Neuronal stem cell (in vitro differentiated cells): ENCODE measurements around the gene ZNF844. TPM values are rescaled to one million over a fixed set of nuclear protein-coding genes. Genes with fewer than 3 reads are reported as not detected.

ENCODE experiments used
- DNase-seq: peaks from one replicate; pipeline ENCODE4 v3.0.0-alpha.2; 2013; ENCODE audit warnings: low spot score
- H2AFZ ChIP-seq: one replicate; pipeline ENCODE4 v1.6.1; 2013; ENCODE audit warnings: mild to moderate bottlenecking, low read length, inconsistent platforms
- H2AK5ac ChIP-seq: 2 replicates; pipeline ENCODE4 v1.6.1; 2013; ENCODE audit warnings: low read depth, mild to moderate bottlenecking, inconsistent platforms, low read length, moderate library complexity, mixed read lengths
- H2BK120ac ChIP-seq: 2 replicates; pipeline ENCODE4 v1.6.1; 2013; ENCODE audit warnings: low read depth, mild to moderate bottlenecking, inconsistent platforms, low read length, moderate library complexity, mixed read lengths
- H2BK12ac ChIP-seq: one replicate; pipeline ENCODE4 v1.6.1; 2013; ENCODE audit warnings: low read length, inconsistent platforms
- H2BK15ac ChIP-seq: 2 replicates; pipeline ENCODE4 v1.6.1; 2013; ENCODE audit warnings: mild to moderate bottlenecking, low read length, inconsistent platforms, mixed read lengths
- H2BK5ac ChIP-seq: one replicate; pipeline ENCODE4 v1.6.1; 2013; ENCODE audit warnings: inconsistent platforms, mild to moderate bottlenecking, low read length, moderate library complexity
- H3K14ac ChIP-seq: one replicate; pipeline ENCODE4 v1.6.1; 2013; ENCODE audit warnings: low read length, inconsistent platforms
- H3K18ac ChIP-seq: 2 replicates; pipeline ENCODE4 v1.6.1; 2013; ENCODE audit warnings: low read length, inconsistent platforms
- H3K23ac ChIP-seq: 2 replicates; pipeline ENCODE4 v1.6.1; 2013; ENCODE audit warnings: low read depth, mild to moderate bottlenecking, mixed read lengths, low read length, inconsistent platforms; ENCODE audit not compliant: poor library complexity
- H3K27ac ChIP-seq: replicated peaks from 3 replicates; pipeline ENCODE4 v1.5.1; 2013; ENCODE audit warnings: low read length, inconsistent platforms
- H3K27me3 ChIP-seq, 3 experiments: 2 replicates each; pipeline ENCODE4 v1.6.1; 2013; ENCODE audit warnings: low read length in 3 of 3, mild to moderate bottlenecking in 2 of 3, inconsistent platforms in 1 of 3, low read depth in 1 of 3, mixed read lengths in 1 of 3, moderate library complexity in 1 of 3; ENCODE audit not compliant: control insufficient read depth in 3 of 3, insufficient read depth in 3 of 3
- H3K36me3 ChIP-seq, 2 donors: replicated peaks in 1 of 2; 2 replicates each; pipeline ENCODE4 v1.6.1; 2013; ENCODE audit warnings: low read length in 2 of 2; ENCODE audit not compliant: control insufficient read depth in 2 of 2, insufficient read depth in 2 of 2
- H3K4ac ChIP-seq: 2 replicates; pipeline ENCODE4 v1.6.1; 2013; ENCODE audit warnings: inconsistent platforms, mild to moderate bottlenecking, low read length, moderate library complexity
- H3K4me1 ChIP-seq, 2 donors: 1 replicate in 1 of 2; 2 replicates in 1 of 2; pipeline ENCODE4 v1.6.1; 2013; ENCODE audit warnings: low read length in 2 of 2, low read depth in 1 of 2; ENCODE audit not compliant: control insufficient read depth in 2 of 2, insufficient read depth in 1 of 2
- H3K4me2 ChIP-seq: one replicate; pipeline ENCODE4 v1.6.1; 2013; ENCODE audit warnings: mild to moderate bottlenecking, low read length, inconsistent platforms; ENCODE audit not compliant: insufficient read depth, poor library complexity, severe bottlenecking
- H3K4me3 ChIP-seq, 2 donors: 2 replicates each; pipeline ENCODE4 v1.5.1; 2013; ENCODE audit warnings: low read length in 2 of 2, mild to moderate bottlenecking in 2 of 2, inconsistent platforms in 1 of 2, moderate library complexity in 1 of 2
- H3K79me1 ChIP-seq: one replicate; pipeline ENCODE4 v1.6.1; 2013; ENCODE audit warnings: low read depth, mild to moderate bottlenecking, inconsistent platforms, low read length, moderate library complexity
- H3K9ac ChIP-seq: one replicate; pipeline ENCODE4 v1.6.1; 2013; ENCODE audit warnings: mild to moderate bottlenecking, low read depth, low read length, inconsistent platforms; ENCODE audit not compliant: poor library complexity
- H3K9me3 ChIP-seq, 2 donors: replicated peaks in 1 of 2; 2 replicates each; pipeline versions ENCODE3 to v1.6.1; 2013; ENCODE audit warnings: low read length in 2 of 2, mild to moderate bottlenecking in 2 of 2, inconsistent platforms in 1 of 2, low read depth in 1 of 2, mixed read lengths in 1 of 2, moderate library complexity in 1 of 2; ENCODE audit not compliant: control insufficient read depth in 2 of 2, insufficient read depth in 1 of 2
- H4K8ac ChIP-seq: one replicate; pipeline ENCODE4 v1.6.1; 2013; ENCODE audit warnings: low read depth, mild to moderate bottlenecking, inconsistent platforms, low read length, moderate library complexity
- H4K91ac ChIP-seq: one replicate; pipeline ENCODE4 v1.6.1; 2013; ENCODE audit warnings: low read length, low read depth, mild to moderate bottlenecking, inconsistent platforms; ENCODE audit not compliant: poor library complexity
- WGBS, 2 donors: extraction: QIAGEN DNeasy Blood & Tissue Kit; methylation state at CpG; one replicate each; pipeline ENCODE4 v1.1.7; 2013; ENCODE audit warnings: missing lambda C conversion rate in 2 of 2, mixed read lengths in 1 of 2; ENCODE audit not compliant: insufficient read length in 2 of 2, insufficient replicate concordance in 1 of 2; ENCODE audit errors: extremely low coverage in 2 of 2; 5-methylcytosine and 5-hydroxymethylcytosine counted together
- polyA plus RNA-seq, 2 experiments: library from polyadenylated mRNA; stranded (reverse); fragments of 200-250 nt; gene quantifications; one replicate each; pipeline ENCODE4 v1.2.3, GENCODE V29; 2013

ZNF844 gene
- polyA plus RNA-seq (2013, experiment 1 of 2): 4.5 TPM
- polyA plus RNA-seq (2013, experiment 2 of 2): 4.3 TPM

- peak within 1 kb of the TSS; percentile 76 to 92 for H3K4me3 ChIP-seq
- peak within 1 kb of the TSS; percentile 89 for H3K23ac ChIP-seq
- H3K18ac ChIP-seq: peak within 1 kb of the TSS; percentile 96
- peak; percentile 83 for DNase-seq
- no peak within 1 kb of the TSS for H2BK15ac ChIP-seq
- no peaks in the 10 kb centered on the region for H3K79me1 ChIP-seq
- no CpG with 5 or more reads among the region's 66 CpGs for WGBS, 2 donors
- H3K36me3 ChIP-seq: peaks cover 0 to 32% of the 10 kb centered on the region in 2 donors
- peak within 1 kb of the TSS; percentile 45 for H3K27ac ChIP-seq
- no peaks in the 10 kb centered on the region for H3K27me3 ChIP-seq
- H2BK120ac ChIP-seq: no peak within 1 kb of the TSS
- no peak within 1 kb of the TSS for H2BK12ac ChIP-seq
- peaks cover 10 to 49% of the 10 kb centered on the region in 2 donors for H3K9me3 ChIP-seq
- H3K14ac ChIP-seq: peak within 1 kb of the TSS; percentile 76
- no peak within 1 kb of the TSS for H3K4ac ChIP-seq
- peaks cover 0 to 3% of the 10 kb centered on the region in 2 donors for H3K4me1 ChIP-seq
- H4K8ac ChIP-seq: peak within 1 kb of the TSS; percentile 74
- H2AK5ac ChIP-seq: no peak within 1 kb of the TSS
- peak within 1 kb of the TSS; percentile 85 for H2AFZ ChIP-seq
- H3K4me2 ChIP-seq: peak within 1 kb of the TSS; percentile 79
- peak within 1 kb of the TSS; percentile 93 for H3K9ac ChIP-seq
- H2BK5ac ChIP-seq: no peak within 1 kb of the TSS
- H4K91ac ChIP-seq: no peak within 1 kb of the TSS
These were observed at the start of gene ZNF844 for GRCh38 chr19:12064590-12065538. TSS of gene ZNF844 (plus strand) at chr19:12064731. CDS start at chr19:12064874, 143 bp downstream.

- no CpG with 5 or more reads among the region's 9 CpGs for WGBS, 2 donors
- Histone ChIP-seq H3K36me3 (peaks cover 44 to 88% of the 10 kb centered on the region in 2 donors), H3K18ac (no peak overlapping the region), H2AFZ (no peak overlapping the region), H2BK15ac (no peak overlapping the region), H3K14ac (no peak overlapping the region), H2BK5ac (no peak overlapping the region), H4K91ac (no peak overlapping the region), H2BK120ac (no peak overlapping the region), H3K27ac (no peak overlapping the region), H2AK5ac (no peak overlapping the region), H3K4me3 (no peak overlapping the region), H3K23ac (no peak overlapping the region), H2BK12ac (no peak overlapping the region), H3K79me1 (peaks cover 2% of the 10 kb centered on the region), H4K8ac (no peak overlapping the region), H3K4me2 (no peak overlapping the region), H3K9me3 (peaks cover 48 to 94% of the 10 kb centered on the region in 2 donors), H3K4ac (no peak overlapping the region), H3K4me1 (no peaks in the 10 kb centered on the region), H3K9ac (no peak overlapping the region), H3K27me3 (no peaks in the 10 kb centered on the region)
- no peak for DNase-seq
These were observed 49.3 kb upstream of the ZNF844 start for GRCh38 chr19:12015015-12015752.

- H2BK12ac ChIP-seq: no peak overlapping the region
- no peak overlapping the region for H3K9ac ChIP-seq
- H3K18ac ChIP-seq: no peak overlapping the region
- no peak overlapping the region for H2AK5ac ChIP-seq
- H3K79me1 ChIP-seq: peaks cover 2% of the 10 kb centered on the region
- no peak overlapping the region for H3K23ac ChIP-seq
- WGBS, 2 donors: no CpG with 5 or more reads among the region's 2 CpGs
- no peak for DNase-seq
- no peak overlapping the region for H4K91ac ChIP-seq
- no peak overlapping the region for H2BK120ac ChIP-seq
- H3K14ac ChIP-seq: no peak overlapping the region
- peaks cover 44 to 93% of the 10 kb centered on the region in 2 donors for H3K36me3 ChIP-seq
- no peaks in the 10 kb centered on the region for H3K4me1 ChIP-seq
- no peak overlapping the region for H2BK15ac ChIP-seq
- H3K9me3 ChIP-seq: peaks cover 48 to 97% of the 10 kb centered on the region in 2 donors
- H2BK5ac ChIP-seq: no peak overlapping the region
- no peak overlapping the region for H3K4me3 ChIP-seq
- H3K27me3 ChIP-seq: no peaks in the 10 kb centered on the region
- no peak overlapping the region for H2AFZ ChIP-seq
- no peak overlapping the region for H3K27ac ChIP-seq
- no peak overlapping the region for H3K4ac ChIP-seq
- H4K8ac ChIP-seq: no peak overlapping the region
- H3K4me2 ChIP-seq: no peak overlapping the region
These were observed 48.8 kb upstream of the ZNF844 start for GRCh38 chr19:12015753-12016116.

GRCh38 chr19:12034198-12034597 lies 30.3 kb upstream of the ZNF844 start:
- Histone ChIP-seq H2BK15ac (no peak overlapping the region), H2AFZ (no peak overlapping the region), H3K23ac (no peak overlapping the region), H3K27ac (no peak overlapping the region), H3K14ac (no peak overlapping the region), H3K79me1 (no peaks in the 10 kb centered on the region), H3K4ac (no peak overlapping the region), H4K91ac (no peak overlapping the region), H3K4me2 (no peak overlapping the region), H3K36me3 (peaks cover 0 to 47% of the 10 kb centered on the region in 2 donors), H3K4me1 (peaks cover 3 to 5% of the 10 kb centered on the region in 2 donors), H3K18ac (no peak overlapping the region), H2BK5ac (no peak overlapping the region), H2BK12ac (no peak overlapping the region), H3K9ac (no peak overlapping the region), H3K4me3 (peak overlapping the region in 1 of 2 donors; percentile 70), H4K8ac (no peak overlapping the region), H2BK120ac (no peak overlapping the region), H3K27me3 (no peaks in the 10 kb centered on the region), H2AK5ac (no peak overlapping the region), H3K9me3 (peaks cover 0 to 54% of the 10 kb centered on the region in 2 donors)
- no peak for DNase-seq
- WGBS, 2 donors: no CpG with 5 or more reads among the region's 2 CpGs
